Liver (tissue), 9 donors: ENCODE measurements around the gene KMT5C. TPM values are rescaled to one million over a fixed set of nuclear protein-coding genes. Genes with fewer than 3 reads are reported as not detected.
A peak's percentile ranks its signal among the peaks of the same experiment; 100 is the strongest.

ENCODE experiments used
- DNase-seq: peaks from one replicate; pipeline ENCODE4 v3.0.0-alpha.2; 2017; ENCODE audit warnings: low spot score
- H3K27ac ChIP-seq, 2 donors: one replicate each; pipeline ENCODE4 v1.7.0; 2013; ENCODE audit warnings: inconsistent platforms in 2 of 2, low read length in 2 of 2, control low read depth in 1 of 2, low read depth in 1 of 2, mild to moderate bottlenecking in 1 of 2
- H3K27me3 ChIP-seq, 4 donors: one replicate each; pipeline versions ENCODE4 v1.6.1 to v1.7.0; 2013; ENCODE audit warnings: low read length in 3 of 4, inconsistent platforms in 1 of 4, mild to moderate bottlenecking in 1 of 4, moderate library complexity in 1 of 4; ENCODE audit not compliant: control insufficient read depth in 4 of 4, insufficient read depth in 4 of 4
- H3K36me3 ChIP-seq, 4 donors: one replicate each; pipeline versions ENCODE4 v1.6.1 to v1.7.0; 2013; ENCODE audit warnings: low read length in 3 of 4, mild to moderate bottlenecking in 3 of 4, low read depth in 1 of 4, moderate library complexity in 1 of 4; ENCODE audit not compliant: control insufficient read depth in 4 of 4, insufficient read depth in 3 of 4
- H3K4me1 ChIP-seq, 4 donors: one replicate each; pipeline versions ENCODE4 v1.6.1 to v1.7.0; 2013; ENCODE audit warnings: low read length in 3 of 4, mild to moderate bottlenecking in 3 of 4, moderate library complexity in 1 of 4; ENCODE audit not compliant: control insufficient read depth in 4 of 4, insufficient read depth in 4 of 4
- H3K4me3 ChIP-seq, 3 donors: one replicate each; pipeline versions ENCODE4 v1.6.1 to v1.7.0; 2013; ENCODE audit warnings: low read length in 3 of 3, control low read depth in 1 of 3, low read depth in 1 of 3, mild to moderate bottlenecking in 1 of 3
- H3K9ac ChIP-seq, 2 donors: one replicate each; pipeline ENCODE4 v1.7.0; 2013; ENCODE audit warnings: low read length in 2 of 2, mild to moderate bottlenecking in 2 of 2, moderate library complexity in 2 of 2, control low read depth in 1 of 2, low read depth in 1 of 2
- H3K9me3 ChIP-seq, 4 donors: one replicate each; pipeline versions ENCODE4 v1.6.1 to v1.7.0; 2013; ENCODE audit warnings: low read length in 3 of 4; ENCODE audit not compliant: control insufficient read depth in 4 of 4
- EGR1 ChIP-seq, 2 donors: IDR thresholded peaks; 2 replicates each; pipeline ENCODE4 v1.6.1; 2016 to 2018; ENCODE audit warnings: antibody characterized with exemption in 2 of 2, low read depth in 2 of 2
- FOXA1 ChIP-seq: IDR thresholded peaks from 2 replicates; pipeline ENCODE4 v1.6.1; 2016; ENCODE audit warnings: antibody characterized with exemption
- FOXA2 ChIP-seq: IDR thresholded peaks from 2 replicates; pipeline ENCODE4 v1.6.1; 2016; ENCODE audit warnings: antibody characterized with exemption
- GABPA ChIP-seq, 2 donors: IDR thresholded peaks in 1 of 2; conservative IDR thresholded peaks in 1 of 2; 2 replicates each; pipeline ENCODE4 v1.6.1; 2016; ENCODE audit warnings: antibody characterized with exemption in 2 of 2, mild to moderate bottlenecking in 1 of 2, moderate library complexity in 1 of 2
- HNF4A ChIP-seq, 2 donors: conservative IDR thresholded peaks; 2 replicates each; pipeline ENCODE4 v1.6.1; 2016; ENCODE audit warnings: antibody characterized with exemption in 2 of 2, mild to moderate bottlenecking in 2 of 2
- HNF4G ChIP-seq: IDR thresholded peaks from 2 replicates; pipeline ENCODE4 v1.6.1; 2016; ENCODE audit warnings: antibody characterized with exemption
- JUND ChIP-seq, 2 donors: IDR thresholded peaks; 2 replicates each; pipeline ENCODE4 v1.6.1; 2016; ENCODE audit warnings: antibody characterized with exemption in 2 of 2
- NR2F2 ChIP-seq: IDR thresholded peaks from 2 replicates; pipeline ENCODE4 v1.6.1; 2016; ENCODE audit warnings: antibody characterized with exemption
- RAD21 ChIP-seq, 2 donors: IDR thresholded peaks; 2 replicates each; pipeline ENCODE4 v1.6.1; 2016; ENCODE audit warnings: antibody characterized with exemption in 2 of 2, mild to moderate bottlenecking in 2 of 2
- RXRA ChIP-seq, 2 donors: IDR thresholded peaks; 2 replicates each; pipeline ENCODE4 v1.6.1; 2017 to 2018; ENCODE audit warnings: antibody characterized with exemption in 2 of 2, mild to moderate bottlenecking in 1 of 2
- SP1 ChIP-seq: IDR thresholded peaks from 2 replicates; pipeline ENCODE4 v1.6.1; 2018; ENCODE audit warnings: antibody characterized with exemption, mild to moderate bottlenecking
- TAF1 ChIP-seq: conservative IDR thresholded peaks from 2 replicates; pipeline ENCODE4 v1.6.1; 2016; ENCODE audit warnings: antibody characterized with exemption, mild to moderate bottlenecking
- YY1 ChIP-seq: IDR thresholded peaks from 2 replicates; pipeline ENCODE4 v1.6.1; 2016; ENCODE audit warnings: antibody characterized with exemption, mild to moderate bottlenecking
- WGBS: extraction: QIAGEN DNeasy Blood & Tissue Kit; methylation state at CpG from one replicate; pipeline ENCODE4 v1.1.7; 2013; 5-methylcytosine and 5-hydroxymethylcytosine counted together
- polyA plus RNA-seq, 2 donors: library from polyadenylated mRNA; stranded (reverse) in 1 of 2; unstranded in 1 of 2; fragments of 200-250 nt in 1 of 2; fragments of >200 nt in 1 of 2; fragmentation: Nextera tagmentation in 1 of 2; extraction: Ambion mirVana in 1 of 2; gene quantifications; one replicate each; pipeline versions ENCODE4 v1.2.1 to v1.2.3, GENCODE V29; 2013 to 2015
- total RNA-seq, 2 donors: library from RNA; depleted of rRNA; stranded (reverse); fragments of >200 nt; gene quantifications; one replicate each; pipeline ENCODE4 v1.2.3, GENCODE V29; 2014
- TF ChIP-seq, protein P1 (sequence below): IDR thresholded peaks from 2 replicates; pipeline ENCODE4 v1.6.1; 2016; ENCODE audit warnings: antibody characterized with exemption
- TF ChIP-seq, protein P2 (sequence below): fragments of 150-350 bp; IDR thresholded peaks from 2 replicates; pipeline ENCODE4 v1.5.1; 2017; ENCODE audit warnings: improper control_type of control experiment, low read depth, low read length; ENCODE audit not compliant: missing input control
- TF ChIP-seq, protein P3 (sequence below): IDR thresholded peaks from 2 replicates; pipeline ENCODE4 v1.6.1; 2016; ENCODE audit warnings: antibody characterized with exemption
- TF ChIP-seq, protein P4 (sequence below): IDR thresholded peaks from 2 replicates; pipeline ENCODE4 v1.6.1; 2016; ENCODE audit warnings: antibody characterized with exemption
- TF ChIP-seq, protein P5 (sequence below): IDR thresholded peaks from 2 replicates; pipeline ENCODE4 v1.6.1; 2016; ENCODE audit warnings: antibody characterized with exemption, mild to moderate bottlenecking
- donor health status: healthy.
- donor health status: healthy.
- donor health status: healthy.
- donor health status: healthy.
- donor health status: healthy.

KMT5C gene
- total and polyA plus RNA-seq, 4 donors = 1.1 to 11.6 (median 3.0) TPM

DNA sequence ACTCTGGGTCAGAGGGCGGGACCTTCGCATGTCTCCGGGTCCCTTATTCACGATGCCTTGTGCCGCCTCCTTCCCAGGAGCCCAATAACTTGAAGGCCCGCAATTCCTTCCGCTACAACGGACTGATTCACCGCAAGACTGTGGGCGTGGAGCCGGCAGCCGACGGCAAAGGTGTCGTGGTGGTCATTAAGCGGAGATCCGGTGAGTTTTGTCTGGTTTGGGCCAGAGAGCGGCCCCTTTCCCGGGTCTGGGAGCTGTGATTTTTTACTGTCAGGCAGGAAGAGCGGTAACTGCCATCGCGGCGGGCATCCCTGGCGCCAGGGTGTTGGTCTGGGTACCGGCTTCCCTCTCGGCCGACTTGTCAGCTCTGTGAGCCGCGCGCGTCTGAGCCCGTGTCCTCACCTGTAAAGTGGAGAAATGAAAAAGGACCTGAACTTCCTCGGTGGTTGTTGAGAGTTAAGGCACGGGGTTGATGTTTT is 46.9 kb downstream of the KMT5C start:
- TF ChIP-seq NR2F2 = peak; percentile 49
- TF ChIP-seq, protein P1, sequence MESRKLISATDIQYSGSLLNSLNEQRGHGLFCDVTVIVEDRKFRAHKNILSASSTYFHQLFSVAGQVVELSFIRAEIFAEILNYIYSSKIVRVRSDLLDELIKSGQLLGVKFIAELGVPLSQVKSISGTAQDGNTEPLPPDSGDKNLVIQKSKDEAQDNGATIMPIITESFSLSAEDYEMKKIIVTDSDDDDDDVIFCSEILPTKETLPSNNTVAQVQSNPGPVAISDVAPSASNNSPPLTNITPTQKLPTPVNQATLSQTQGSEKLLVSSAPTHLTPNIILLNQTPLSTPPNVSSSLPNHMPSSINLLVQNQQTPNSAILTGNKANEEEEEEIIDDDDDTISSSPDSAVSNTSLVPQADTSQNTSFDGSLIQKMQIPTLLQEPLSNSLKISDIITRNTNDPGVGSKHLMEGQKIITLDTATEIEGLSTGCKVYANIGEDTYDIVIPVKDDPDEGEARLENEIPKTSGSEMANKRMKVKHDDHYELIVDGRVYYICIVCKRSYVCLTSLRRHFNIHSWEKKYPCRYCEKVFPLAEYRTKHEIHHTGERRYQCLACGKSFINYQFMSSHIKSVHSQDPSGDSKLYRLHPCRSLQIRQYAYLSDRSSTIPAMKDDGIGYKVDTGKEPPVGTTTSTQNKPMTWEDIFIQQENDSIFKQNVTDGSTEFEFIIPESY = no peak

DNA sequence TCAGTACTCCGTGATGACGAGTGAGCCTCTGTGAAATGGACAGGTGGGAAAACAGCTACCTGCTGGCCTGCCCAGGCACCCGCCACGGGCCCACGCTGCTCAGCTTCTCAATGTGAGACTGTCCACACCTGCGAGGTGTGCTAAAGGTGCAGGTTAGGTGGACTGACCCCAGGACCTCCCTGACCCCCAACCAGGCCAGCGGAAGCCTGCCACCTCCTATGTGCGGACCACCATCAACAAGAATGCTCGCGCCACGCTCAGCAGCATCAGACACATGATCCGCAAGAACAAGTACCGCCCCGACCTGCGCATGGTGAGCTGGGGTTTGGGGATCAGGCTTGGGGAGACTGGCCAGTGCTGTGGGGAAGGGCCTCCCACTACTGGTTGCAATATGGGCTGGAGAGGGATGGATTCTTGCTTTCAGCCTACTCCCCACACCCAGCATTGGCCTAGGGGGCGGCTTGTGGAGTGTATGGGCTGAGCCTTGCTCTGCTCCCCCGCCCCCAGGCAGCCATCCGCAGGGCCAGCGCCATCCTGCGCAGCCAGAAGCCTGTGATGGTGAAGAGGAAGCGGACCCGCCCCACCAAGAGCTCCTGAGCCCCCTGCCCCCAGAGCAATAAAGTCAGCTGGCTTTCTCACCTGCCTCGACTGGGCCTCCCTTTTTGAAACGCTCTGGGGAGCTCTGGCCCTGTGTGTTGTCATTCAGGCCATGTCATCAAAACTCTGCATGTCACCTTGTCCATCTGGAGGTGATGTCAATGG is 48.2 kb downstream of the KMT5C start:
- no peak for DNase-seq
- H3K36me3 ChIP-seq = peaks cover 10 to 30% (median 18%) of the 10 kb centered on the region in 4 donors
- 91% methylated on average over 24 of the region's 24 CpGs for WGBS
- peak overlapping the region in 1 of 3 donors; percentile 58 for H3K4me3 ChIP-seq
- no peaks in the 10 kb centered on the region for H3K9me3 ChIP-seq
- no peak for TF ChIP-seq GABPA (IDR thresholded peaks at IDR 0.05 in 1 of 2, conservative IDR thresholded peaks at IDR 0.05 in 1 of 2)
- TF ChIP-seq JUND (IDR thresholded peaks at IDR 0.05) = no peak
- TF ChIP-seq EGR1 (IDR thresholded peaks at IDR 0.05; ENCODE audit: low read depth in 2 of 2) = no peak
- TF ChIP-seq, protein P2, sequence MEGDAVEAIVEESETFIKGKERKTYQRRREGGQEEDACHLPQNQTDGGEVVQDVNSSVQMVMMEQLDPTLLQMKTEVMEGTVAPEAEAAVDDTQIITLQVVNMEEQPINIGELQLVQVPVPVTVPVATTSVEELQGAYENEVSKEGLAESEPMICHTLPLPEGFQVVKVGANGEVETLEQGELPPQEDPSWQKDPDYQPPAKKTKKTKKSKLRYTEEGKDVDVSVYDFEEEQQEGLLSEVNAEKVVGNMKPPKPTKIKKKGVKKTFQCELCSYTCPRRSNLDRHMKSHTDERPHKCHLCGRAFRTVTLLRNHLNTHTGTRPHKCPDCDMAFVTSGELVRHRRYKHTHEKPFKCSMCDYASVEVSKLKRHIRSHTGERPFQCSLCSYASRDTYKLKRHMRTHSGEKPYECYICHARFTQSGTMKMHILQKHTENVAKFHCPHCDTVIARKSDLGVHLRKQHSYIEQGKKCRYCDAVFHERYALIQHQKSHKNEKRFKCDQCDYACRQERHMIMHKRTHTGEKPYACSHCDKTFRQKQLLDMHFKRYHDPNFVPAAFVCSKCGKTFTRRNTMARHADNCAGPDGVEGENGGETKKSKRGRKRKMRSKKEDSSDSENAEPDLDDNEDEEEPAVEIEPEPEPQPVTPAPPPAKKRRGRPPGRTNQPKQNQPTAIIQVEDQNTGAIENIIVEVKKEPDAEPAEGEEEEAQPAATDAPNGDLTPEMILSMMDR = no peak
- TF ChIP-seq RAD21 (IDR thresholded peaks at IDR 0.05) = no peak
- TF ChIP-seq TAF1 = no peak
- TF ChIP-seq, protein P3, sequence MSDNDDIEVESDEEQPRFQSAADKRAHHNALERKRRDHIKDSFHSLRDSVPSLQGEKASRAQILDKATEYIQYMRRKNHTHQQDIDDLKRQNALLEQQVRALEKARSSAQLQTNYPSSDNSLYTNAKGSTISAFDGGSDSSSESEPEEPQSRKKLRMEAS = no peak
- TF ChIP-seq SP1 = no peak
- no peak for TF ChIP-seq HNF4A (conservative IDR thresholded peaks at IDR 0.05)
- TF ChIP-seq, protein P4, sequence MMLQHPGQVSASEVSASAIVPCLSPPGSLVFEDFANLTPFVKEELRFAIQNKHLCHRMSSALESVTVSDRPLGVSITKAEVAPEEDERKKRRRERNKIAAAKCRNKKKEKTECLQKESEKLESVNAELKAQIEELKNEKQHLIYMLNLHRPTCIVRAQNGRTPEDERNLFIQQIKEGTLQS = no peak
- TF ChIP-seq, protein P5, sequence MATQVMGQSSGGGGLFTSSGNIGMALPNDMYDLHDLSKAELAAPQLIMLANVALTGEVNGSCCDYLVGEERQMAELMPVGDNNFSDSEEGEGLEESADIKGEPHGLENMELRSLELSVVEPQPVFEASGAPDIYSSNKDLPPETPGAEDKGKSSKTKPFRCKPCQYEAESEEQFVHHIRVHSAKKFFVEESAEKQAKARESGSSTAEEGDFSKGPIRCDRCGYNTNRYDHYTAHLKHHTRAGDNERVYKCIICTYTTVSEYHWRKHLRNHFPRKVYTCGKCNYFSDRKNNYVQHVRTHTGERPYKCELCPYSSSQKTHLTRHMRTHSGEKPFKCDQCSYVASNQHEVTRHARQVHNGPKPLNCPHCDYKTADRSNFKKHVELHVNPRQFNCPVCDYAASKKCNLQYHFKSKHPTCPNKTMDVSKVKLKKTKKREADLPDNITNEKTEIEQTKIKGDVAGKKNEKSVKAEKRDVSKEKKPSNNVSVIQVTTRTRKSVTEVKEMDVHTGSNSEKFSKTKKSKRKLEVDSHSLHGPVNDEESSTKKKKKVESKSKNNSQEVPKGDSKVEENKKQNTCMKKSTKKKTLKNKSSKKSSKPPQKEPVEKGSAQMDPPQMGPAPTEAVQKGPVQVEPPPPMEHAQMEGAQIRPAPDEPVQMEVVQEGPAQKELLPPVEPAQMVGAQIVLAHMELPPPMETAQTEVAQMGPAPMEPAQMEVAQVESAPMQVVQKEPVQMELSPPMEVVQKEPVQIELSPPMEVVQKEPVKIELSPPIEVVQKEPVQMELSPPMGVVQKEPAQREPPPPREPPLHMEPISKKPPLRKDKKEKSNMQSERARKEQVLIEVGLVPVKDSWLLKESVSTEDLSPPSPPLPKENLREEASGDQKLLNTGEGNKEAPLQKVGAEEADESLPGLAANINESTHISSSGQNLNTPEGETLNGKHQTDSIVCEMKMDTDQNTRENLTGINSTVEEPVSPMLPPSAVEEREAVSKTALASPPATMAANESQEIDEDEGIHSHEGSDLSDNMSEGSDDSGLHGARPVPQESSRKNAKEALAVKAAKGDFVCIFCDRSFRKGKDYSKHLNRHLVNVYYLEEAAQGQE = no peak
- TF ChIP-seq NR2F2 = no peak
- no peak for TF ChIP-seq HNF4G
- TF ChIP-seq, protein P1 = no peak
- no peak for TF ChIP-seq FOXA1
- no peak for TF ChIP-seq RXRA (IDR thresholded peaks at IDR 0.05)
- no peak for TF ChIP-seq YY1
- no peak for TF ChIP-seq FOXA2
- no peak overlapping the region for H3K9ac ChIP-seq
- no peak overlapping the region for H3K27ac ChIP-seq
- peaks cover 16 to 39% (median 30%) of the 10 kb centered on the region in 4 donors for H3K4me1 ChIP-seq
- H3K27me3 ChIP-seq = no peaks in the 10 kb centered on the region

More for the DNA sequence above, 46.9 kb downstream of the KMT5C start:
- Histone ChIP-seq H3K4me3 (peak overlapping the region; percentile 58 to 94 (median 92)), H3K9ac (peak overlapping the region; percentile 72 to 73), H3K4me1 (peaks cover 16 to 39% (median 30%) of the 10 kb centered on the region in 4 donors), H3K9me3 (no peaks in the 10 kb centered on the region), H3K27ac (peak overlapping the region; percentile 49 to 73), H3K36me3 (peaks cover 10 to 30% (median 18%) of the 10 kb centered on the region in 4 donors), H3K27me3 (no peaks in the 10 kb centered on the region)
- DNase-seq = no peak
- WGBS = 15% methylated on average over 33 of the region's 33 CpGs
